Stimulated activated CD4-positive, alpha-beta T cell treated with anti-CD3 and anti-CD28 coated beads, TNF-alpha, amount 100 ng/mL, for 48 hours (primary cell): Measurements from ENCODE around the gene CHRD.
"Not testable (repeated sequence)": the region's sequence is repeated elsewhere in the genome, so short reads cannot be mapped to it uniquely, and the experiment has no call there.

ENCODE experiments used
- DNase-seq, 3 donors: peaks; one replicate each; pipeline ENCODE4 v3.0.0-alpha.2; 2020; ENCODE audit warnings: low read depth in 3 of 3

Gene CHRD

DNA sequence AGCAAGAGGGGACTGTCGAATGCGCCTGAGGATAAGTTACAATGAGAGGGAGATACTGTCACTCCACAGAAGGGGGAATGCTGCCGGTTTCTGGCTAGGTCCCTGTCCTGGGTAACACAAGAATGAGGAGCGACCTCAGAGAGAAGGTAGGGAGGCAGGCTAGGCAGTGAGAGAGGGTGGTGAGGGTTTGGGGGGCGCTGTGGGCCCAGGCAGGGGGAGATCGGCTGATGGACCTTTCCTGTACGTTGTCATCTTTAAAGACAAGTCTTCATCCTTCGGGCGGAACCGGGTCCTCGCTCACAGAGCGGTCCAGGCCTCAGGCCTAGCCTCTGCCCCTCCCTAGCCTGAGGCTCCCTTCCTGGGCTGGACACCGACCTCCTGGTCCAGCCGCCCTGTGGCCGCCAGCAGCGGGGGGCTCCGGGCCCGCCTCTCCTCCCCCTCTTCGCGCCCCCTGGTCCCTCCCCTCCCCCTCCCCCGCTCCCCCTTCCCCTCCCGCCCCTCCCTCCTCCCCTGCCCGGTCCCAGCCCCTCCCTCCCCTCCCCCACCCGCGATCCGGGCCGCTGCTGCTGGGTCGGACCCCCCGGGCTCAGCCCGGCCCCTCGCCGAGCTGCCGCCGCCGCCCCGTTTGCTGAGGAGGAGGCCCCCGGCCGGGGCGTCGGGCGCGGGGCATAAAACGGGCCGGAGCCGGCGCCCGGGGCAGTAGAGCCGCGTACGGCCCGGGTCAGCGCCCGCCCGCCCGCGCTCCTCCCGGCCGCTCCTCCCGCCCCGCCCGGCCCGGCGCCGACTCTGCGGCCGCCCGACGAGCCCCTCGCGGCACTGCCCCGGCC lies at the start of gene CHRD:
Gene CHRD, plus strand, starts transcription at position 697 of the 827 bp plus-strand sequence. CDS start 265 bp downstream, outside the sequence.
- DNase-seq = no peak

DNA sequence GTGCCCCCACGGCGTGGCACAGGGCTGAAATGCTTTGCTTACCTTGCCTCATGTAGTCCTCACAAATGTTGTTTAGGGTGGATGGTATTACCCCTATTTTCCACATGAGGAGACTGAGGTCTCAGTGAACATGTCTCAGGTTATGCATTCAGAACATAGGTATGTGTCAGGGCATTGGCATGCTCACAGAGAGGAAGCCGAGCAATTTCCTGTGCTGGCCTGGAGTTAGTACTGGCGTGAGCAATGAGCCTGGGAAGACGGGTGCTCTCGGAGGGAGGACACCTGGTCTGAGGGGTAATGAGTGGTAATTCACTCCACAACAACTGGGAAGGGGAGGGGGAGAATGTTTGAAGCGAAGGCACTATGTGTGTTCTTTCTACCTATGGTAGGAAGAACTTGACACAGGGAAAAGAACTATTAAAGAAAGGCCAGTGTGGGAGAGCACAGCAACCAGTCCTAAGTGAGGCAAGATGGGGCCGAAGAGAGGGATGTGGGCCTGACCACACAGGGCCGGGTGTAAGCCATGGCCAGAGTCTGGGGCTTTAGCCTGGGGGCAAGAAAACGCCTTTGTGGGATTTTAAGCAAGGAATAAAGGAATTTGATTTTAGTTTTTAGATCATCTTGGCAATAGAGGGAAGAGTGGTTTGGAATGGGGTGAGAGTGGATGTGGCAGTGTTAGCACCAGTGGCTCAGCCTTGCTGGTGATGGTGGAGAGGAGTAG lies 47.3 kb upstream of the CHRD start:
- no peak for DNase-seq

DNA sequence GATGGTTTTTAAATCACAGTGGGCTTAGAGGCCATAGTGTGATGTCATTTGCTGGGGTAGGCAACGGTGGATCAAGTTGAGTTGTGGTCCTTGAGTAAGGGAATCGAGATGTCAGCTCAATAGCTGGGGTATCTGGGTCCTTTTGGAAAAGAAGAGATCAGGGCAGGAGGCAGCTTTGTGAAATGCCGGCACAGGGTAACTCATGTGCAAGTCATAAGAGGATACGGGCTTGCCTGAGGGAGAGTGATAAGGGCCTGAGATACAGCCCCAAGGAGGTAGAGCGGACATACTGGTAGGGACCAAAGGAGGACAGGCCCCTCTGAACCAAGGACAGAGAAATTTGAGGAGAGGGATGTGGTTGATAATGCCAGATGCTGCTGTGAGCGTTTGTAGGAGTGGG lies 46.7 kb upstream of the CHRD start:
- DNase-seq = no peak

DNA sequence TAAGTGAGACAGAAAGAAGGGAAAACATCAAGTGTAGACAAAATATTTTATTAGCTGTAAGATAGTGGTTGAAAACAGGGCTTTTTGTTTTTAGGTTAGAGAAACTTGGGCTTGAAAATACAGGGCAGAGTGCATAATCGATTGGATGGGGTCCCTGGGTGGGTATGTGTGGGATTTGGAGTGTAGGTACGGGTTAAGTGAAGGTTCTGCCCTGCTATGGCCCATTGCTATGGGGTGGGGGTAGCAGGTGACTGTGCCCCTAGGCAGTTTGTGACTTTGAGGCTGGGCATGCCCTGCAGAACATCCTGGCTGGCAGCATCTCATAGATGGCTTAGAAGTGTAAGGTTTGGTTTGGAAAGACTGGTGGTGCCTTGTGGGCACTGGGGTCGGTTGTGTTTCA lies 46.2 kb upstream of the CHRD start:
- DNase-seq = no peak

DNA sequence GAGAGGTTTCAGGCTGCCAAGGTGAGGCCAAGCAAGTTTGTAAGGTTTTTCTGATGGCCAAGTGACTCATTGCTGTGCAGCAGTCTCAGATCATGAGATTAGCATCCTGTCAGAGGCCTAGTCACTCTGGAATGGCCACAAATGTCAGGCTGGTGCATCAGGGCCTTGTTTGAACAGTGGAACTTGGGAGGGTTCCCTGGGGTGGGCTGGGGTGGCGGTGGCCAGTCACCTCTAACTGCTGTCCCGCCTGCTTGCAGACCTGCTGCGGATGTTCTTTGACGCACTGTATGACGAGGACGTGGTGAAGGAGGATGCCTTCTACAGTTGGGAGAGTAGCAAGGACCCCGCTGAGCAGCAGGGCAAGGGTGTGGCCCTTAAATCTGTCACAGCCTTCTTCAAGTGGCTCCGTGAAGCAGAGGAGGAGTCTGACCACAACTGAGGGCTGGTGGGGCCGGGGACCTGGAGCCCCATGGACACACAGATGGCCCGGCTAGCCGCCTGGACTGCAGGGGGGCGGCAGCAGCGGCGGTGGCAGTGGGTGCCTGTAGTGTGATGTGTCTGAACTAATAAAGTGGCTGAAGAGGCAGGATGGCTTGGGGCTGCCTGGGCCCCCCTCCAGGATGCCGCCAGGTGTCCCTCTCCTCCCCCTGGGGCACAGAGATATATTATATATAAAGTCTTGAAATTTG lies 45.2 kb upstream of the CHRD start:
- peak in 2 of 3 donors; percentile 31 to 43 for DNase-seq

- no peak for DNase-seq
Measured at GRCh38 chr3:184335291-184335660, 44.6 kb upstream of the CHRD start.

DNA sequence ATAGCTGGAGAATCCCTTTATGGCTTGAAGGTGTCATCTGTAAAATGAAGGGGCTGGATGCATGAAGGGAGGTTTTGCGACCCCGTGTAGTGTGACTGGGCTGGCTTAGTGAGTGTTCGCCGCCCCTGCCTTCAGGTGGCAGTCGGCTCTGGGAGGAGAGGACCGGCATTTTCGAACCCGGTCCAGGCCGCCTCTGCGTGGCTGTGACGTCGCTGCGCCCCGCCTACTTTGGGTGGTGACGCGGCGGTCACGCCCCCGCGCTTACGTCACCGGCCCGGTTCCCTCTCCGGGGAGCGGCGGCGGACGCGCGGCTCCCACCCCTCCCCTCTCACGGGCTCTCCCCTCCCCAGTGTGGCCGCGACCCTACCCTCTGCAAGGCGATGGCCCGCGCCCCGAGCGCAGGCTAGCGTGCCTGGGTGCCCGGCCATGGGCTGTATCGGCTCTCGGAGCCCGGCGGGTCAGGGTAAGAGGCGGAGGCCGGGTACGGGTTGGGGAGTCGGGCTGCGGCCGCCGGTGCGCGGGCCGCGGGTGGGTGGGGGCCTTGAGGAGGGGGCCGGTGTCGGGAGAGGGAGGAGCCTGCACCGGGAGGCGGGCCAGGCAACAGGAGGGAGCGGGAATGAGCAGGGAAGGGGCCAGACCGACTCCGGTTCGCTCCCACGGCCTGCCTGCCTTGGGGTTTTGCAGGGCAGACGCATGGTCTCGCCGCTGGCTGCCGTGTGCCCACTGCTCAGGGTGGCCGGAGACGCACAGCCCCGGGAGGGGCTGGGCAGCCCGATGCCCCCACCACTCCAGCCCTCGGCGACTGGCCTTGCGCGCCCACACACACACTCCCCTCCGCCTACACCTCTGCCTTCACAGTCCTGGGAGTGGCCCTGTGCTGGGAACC lies 44.0 kb upstream of the CHRD start:
- DNase-seq = peak; percentile 69 to 85 (median 82)

DNA sequence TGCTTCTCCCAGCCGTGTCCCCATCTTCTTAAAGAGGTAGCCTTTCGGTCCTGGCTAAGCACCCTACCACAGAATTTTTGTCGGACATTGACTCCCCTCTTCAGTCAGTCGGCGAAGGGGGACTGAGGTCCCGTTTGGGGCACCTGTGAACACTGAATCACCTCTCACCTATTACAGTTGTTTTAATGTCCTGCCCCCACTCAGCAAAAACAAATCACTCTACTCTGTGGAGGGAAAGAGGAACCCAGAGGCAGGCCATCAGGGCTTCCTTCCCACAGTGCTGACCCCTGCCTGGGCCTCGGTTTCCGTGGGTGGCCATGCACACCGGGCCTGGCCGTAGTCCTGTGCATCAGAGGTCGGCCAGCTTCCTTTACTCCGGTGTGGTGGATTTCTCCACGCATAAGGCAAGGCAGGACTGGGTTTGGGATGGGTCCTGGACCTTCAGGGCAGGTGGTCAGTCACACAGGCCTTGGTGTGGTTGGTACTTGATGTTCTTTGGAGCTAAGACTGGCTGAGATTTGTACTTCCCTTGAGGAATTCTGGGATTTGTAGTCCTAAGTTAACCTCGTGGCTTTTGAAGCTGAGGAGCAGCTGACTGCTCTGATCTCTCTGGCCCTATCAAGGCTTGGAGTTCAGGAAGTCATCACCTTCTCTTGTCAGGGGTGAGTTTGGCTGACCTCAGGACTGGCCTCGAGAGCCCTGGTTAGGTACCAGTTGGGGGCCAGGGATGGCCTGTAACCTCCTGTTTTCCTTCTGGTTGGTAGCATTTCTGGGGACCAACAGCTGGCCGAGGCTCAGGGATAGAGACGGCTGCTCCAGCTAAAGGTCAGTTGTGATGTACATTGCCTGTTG lies 43.1 kb upstream of the CHRD start:
- DNase-seq = no peak

DNA sequence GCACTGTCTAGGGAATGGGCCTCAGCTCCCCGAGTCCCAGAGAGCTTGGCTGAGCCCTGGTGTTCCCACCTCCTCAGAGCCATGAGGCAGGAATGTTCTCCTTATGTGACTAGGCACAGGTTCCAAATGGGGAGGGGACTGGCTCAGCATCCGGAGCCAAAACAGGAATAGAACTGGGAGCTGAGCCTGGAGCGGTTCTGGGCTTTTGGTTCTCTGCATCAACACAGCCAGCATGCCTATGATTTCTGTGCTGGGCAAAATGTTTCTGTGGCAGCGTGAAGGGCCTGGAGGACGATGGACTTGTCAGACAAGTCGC lies 42.5 kb upstream of the CHRD start, which contains the start of gene FAM131A:
Gene FAM131A, plus strand, starts transcription at position 202 of the 316 bp plus-strand sequence. Its CDS starts 31 bp downstream, at position 233.
- no peak for DNase-seq

DNA sequence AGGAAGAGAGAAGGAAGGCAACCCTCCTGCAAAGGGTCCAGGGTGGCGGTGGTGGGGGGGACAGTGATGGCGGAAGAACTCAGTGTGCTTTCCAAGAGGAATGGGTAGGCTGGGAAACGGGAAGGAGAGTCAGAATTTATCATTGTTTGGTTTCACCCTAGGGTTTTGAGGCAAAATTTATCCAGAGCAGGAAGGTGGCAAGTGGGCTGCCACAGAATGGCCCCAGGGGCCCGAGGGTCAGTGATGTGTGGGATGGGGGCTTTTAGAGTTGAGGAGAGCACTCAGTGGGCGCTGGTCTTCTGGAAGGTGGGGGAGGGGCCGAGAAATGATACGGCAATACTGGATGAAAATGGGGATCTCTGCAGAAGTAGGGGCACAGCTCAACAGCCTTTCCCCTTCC lies 41.9 kb upstream of the CHRD start:
- no peak for DNase-seq

- no peak for DNase-seq
Measured at GRCh38 chr3:184338511-184338945, 41.3 kb upstream of the CHRD start.

GRCh38 chr3:184339001-184339400 lies 40.9 kb upstream of the CHRD start:
- no peak for DNase-seq

- not testable (repeated sequence) for DNase-seq
Measured at GRCh38 chr3:184339451-184340135, 40.3 kb upstream of the CHRD start.

DNA sequence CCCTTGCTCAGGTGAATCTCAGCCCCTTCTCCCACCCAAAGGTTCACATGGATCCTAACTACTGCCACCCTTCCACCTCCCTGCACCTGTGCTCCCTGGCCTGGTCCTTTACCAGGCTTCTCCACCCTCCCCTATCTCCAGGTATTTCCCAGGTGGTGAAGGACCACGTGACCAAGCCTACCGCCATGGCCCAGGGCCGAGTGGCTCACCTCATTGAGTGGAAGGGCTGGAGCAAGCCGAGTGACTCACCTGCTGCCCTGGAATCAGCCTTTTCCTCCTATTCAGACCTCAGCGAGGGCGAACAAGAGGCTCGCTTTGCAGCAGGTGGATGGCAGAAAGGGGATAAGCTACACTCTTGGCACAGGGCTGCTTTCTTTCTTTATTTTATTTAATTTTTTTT lies 37.9 kb upstream of the CHRD start:
- no peak for DNase-seq

DNA sequence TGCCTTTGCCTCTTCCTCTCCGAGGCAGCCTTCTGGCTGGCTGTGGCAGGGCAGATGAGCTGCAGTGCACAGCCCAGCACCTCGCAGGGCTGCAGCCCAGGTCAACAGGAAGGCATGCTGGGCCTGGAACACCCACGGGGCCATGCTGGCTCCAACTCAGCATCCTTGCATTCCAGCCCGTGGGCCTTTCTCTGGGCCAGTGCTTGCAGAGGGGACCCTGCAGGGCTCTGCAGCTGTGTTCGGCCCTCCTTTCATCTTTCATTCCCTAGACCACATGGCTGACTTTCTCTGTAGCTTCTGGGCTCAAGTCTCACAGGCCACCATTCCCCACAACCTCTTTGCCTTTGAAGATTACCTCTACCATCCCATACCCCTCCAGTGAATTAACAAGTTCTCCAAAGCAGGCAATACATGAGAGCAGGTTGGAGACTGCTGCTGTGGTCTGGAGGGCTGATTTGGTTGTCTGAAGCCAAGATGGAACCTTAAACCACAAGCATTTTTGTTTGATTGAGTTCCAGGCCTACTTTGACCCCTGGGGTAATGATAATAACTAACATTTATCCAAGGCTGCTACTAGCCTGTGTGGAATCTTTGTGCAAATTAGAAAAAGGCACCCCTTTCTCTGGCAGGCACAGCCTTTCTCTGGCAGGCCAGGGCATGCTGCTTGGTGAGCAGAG lies 36.5 kb upstream of the CHRD start:
- DNase-seq = no peak

GRCh38 chr3:184344579-184345316 lies 35.1 kb upstream of the CHRD start:
- no peak for DNase-seq

DNA sequence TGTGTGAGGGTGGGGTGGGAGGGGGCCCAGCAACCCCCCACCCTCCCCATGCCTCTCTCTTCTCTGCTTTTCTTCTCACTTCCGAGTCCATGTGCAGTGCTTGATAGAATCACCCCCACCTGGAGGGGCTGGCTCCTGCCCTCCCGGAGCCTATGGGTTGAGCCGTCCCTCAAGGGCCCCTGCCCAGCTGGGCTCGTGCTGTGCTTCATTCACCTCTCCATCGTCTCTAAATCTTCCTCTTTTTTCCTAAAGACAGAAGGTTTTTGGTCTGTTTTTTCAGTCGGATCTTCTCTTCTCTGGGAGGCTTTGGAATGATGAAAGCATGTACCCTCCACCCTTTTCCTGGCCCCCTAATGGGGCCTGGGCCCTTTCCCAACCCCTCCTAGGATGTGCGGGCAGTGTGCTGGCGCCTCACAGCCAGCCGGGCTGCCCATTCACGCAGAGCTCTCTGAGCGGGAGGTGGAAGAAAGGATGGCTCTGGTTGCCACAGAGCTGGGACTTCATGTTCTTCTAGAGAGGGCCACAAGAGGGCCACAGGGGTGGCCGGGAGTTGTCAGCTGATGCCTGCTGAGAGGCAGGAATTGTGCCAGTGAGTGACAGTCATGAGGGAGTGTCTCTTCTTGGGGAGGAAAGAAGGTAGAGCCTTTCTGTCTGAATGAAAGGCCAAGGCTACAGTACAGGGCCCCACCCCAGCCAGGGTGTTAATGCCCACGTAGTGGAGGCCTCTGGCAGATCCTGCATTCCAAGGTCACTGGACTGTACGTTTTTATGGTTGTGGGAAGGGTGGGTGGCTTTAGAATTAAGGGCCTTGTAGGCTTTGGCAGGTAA lies 34.3 kb upstream of the CHRD start:
- DNase-seq = no peak
